GM18951 (cell line): ENCODE results near the gene AKTIP.
"Not testable (repeated sequence)": the region's sequence is repeated elsewhere in the genome, so short reads cannot be mapped to it uniquely, and the experiment has no call there.

Experiments
- POLR2A ChIP-seq: IDR thresholded peaks from 4 replicates; pipeline ENCODE4 v1.6.1; 2011; ENCODE audit warnings: mild to moderate bottlenecking; ENCODE audit not compliant: insufficient read length, insufficient read depth; ENCODE audit errors: extremely low read depth
- in situ Hi-C: fragments of 300-500 bp; cut with MboI; formaldehyde crosslinking; loops from one replicate; pipeline ENCODE4 v1.12.0; 2022; ENCODE audit warnings: low sequenced_read_pairs, mixed read lengths, inconsistent platforms; ENCODE audit not compliant: unreplicated experiment

Gene AKTIP

DNA sequence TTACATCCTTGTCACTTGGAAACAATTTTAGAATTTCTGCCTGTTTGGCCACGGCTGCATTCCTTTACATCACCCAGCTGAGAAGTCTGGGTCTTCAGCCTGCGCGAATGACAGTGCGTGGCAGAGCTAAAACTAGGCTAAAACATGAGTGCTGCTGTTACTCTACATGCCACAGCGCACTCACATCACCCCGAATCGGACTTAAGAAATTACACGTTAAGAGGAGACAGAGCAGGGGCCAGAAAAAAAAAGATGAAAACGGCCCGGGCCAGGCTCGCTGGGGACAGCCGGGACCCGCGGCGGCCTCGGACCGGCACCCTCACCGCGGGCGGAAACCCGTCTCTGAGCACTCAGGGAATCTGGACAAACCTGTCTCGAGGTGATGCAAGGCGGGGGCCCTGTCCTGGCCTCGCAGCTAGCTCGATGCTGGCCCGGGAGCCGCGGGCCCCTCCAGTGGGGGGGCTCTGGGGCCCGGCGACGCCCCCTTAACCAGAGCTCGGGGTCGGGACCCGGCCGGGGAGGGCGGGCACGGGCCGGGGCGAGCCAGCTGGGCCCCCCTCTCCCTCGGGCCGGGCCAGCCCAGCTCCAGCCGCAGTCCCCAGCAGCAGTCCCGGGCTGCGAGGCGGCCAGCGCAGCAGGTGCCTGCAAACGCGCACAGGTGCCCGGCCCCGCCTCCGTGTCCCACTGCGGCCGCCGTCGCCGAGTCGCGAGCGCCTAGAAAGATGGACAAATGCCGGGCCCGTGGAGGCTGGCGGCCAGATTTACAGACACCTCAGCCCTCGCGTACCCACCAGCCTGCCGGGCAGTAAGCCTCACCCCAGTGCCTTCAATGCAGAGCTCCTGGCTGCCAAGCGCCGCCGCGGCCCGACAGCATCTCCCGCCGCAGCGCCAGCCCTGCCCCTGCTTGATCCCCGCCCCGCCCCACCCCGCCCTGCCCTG lies at the start of gene AKTIP:
TSS of gene AKTIP (minus strand) at position 879 of the 939 bp plus-strand sequence. CDS start 2,950 bp downstream, outside the sequence.
- no peak for TF ChIP-seq POLR2A
- in situ Hi-C loops = no loop called here

DNA sequence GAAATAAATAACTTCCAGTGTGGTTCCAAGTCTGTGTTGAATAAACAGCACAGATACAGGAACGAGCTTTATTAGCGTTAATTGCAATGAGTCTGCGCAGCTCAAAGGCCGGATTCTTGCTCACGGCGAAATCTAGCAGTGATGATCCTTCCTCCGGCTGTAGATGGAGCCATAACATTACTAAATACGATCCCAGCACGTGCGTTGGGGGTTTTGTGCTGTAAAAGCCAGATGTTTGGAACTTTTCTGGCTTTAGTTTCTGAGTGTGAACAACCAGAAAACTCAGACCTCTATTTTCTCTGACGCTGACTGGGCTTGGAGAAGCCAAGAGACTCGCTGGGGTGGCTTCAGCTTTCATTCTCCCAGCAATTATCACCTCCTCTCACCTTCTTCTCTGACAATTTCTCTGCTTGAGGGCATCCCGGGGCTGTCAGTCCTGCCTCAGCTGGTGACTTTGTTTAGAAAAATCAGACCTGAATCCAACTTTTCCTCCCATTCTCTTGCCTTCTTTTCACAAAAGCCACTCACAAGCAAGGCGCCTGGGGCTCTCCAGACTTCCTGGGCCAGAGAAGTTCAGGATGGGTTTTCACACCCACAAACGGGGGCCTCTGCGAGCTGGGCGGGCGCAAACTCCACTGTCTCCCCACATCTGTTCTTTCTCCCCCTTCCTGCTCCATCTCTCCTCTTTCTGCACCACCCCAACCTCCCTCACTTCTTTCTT lies 47.1 kb upstream of the AKTIP start:
- in situ Hi-C loops = no loop called here
- TF ChIP-seq POLR2A = no peak

DNA sequence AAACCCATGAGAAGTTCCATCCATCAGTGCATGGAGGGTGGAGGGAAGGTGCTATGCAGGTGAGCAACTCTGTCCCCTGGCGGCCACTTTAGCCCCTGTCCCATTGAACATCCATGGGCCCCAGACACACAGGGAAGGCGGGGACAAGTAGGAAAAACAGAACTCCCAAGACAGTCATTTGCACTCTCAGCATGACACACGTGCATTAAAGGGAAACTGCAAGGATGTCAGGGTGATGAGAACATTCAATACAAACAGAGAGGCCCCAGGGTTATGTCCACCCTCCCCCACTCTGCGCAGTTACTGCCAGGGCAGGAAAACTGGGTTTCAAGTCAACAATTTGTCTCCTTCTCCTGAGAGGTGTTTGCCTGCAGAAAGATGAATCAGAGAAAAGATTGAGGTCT lies 44.0 kb upstream of the AKTIP start:
- in situ Hi-C loops = no loop called here

DNA sequence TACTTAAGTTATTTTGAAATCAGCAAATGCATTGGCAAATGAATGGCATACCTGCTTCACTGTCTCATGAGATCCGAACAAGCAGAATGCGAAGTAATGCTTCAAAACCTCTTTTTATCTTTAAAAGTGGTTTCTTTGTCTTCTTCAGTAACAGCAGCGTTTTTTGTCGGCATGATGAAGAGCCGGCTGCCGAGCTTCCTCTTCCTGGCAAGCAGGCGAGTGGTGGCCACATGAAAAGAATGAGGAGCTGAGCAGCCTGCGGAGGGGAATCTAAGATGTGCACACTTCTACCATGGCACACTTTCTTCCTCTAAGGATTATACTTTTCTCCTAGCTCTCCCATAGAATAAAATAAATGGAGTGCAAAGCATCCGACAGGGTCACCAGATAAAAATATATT lies 42.4 kb upstream of the AKTIP start:
- in situ Hi-C loops = no loop called here
- no peak for TF ChIP-seq POLR2A

More for the DNA sequence above, 44.0 kb upstream of the AKTIP start:
- TF ChIP-seq POLR2A = no peak

DNA sequence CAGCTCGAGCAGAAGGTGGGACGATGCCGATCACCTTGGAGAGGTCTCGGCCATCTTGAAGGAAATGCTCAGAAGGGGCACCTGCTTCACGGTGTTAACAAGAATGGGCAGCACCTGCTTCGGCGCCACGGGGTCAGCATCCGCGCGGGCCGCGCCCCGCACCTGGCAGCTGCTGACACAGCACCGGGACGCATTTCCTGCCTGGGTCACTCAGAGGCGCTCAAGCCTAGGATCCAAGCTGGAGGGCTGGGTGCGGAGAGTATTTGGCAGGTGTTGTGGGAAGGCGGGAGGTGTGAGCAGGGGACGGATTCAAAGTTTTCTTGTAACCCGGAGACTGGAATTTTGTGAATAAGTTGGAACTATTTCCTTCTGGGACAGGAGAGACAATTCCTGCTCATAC lies 39.3 kb upstream of the AKTIP start:
- no peak for TF ChIP-seq POLR2A
- in situ Hi-C loops = no loop called here

DNA sequence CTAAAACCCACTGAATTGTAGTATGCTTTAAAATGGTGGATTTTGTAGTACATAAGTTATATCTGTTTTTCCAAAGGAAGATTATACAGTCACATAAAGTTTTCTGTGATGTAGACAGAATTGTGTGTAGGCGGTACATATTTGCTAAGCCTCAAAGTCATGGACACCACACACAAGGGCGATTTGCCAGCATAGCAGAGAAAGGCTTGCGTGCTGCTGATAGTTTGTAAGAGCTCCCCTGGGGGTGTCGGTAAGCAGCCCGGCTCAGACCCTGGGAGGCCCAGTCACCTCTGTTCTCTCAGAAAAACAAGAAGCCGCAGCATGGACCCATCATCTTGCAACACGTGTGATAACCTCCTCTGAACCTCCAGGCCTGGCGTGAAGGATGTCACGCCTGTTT lies 38.3 kb upstream of the AKTIP start:
- TF ChIP-seq POLR2A = no peak
- in situ Hi-C loops = no loop called here

DNA sequence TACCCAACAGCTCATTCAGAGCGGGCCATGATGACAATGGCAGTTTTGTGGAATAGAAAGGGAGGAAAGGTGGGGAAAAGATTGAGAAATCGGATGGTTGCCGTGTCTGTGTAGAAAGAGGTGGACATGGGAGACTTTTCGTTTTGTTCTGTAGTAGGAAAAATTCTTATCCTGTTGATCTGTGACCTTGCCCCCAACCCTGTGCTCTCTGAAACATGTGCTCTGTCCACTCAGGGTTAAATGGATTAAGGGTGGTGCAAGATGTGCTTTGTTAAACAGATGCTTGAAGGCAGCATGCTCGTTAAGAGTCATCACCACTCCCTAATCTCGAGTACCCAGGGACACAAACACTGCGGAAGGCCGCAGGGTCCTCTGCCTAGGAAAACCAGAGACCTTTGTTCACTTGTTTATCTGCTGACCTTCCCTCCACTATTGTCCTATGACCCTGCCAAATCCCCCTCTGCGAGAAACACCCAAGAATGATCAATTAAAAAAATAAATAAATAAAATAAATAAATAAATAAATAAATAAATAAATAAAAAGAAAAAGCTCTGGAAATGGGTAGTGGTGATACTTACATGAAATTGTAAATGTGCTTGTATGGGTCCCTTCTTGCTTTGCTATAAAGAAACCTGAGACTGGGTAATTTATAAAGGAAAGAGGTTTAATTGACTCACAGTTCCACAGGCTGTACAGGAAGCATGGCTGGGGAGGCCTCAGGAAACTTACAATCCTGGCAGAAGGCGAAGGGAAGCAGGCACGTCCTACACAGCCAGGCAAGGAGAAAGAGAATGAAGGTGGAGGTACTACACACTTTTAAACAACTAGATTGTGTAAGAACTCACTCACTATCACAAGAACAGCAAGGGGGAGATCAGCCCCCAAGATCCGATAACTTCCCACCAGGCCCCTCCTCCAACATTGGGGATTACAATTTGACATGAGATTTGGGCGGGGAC lies 37.0 kb upstream of the AKTIP start:
- in situ Hi-C loops = not testable (repeated sequence)

DNA sequence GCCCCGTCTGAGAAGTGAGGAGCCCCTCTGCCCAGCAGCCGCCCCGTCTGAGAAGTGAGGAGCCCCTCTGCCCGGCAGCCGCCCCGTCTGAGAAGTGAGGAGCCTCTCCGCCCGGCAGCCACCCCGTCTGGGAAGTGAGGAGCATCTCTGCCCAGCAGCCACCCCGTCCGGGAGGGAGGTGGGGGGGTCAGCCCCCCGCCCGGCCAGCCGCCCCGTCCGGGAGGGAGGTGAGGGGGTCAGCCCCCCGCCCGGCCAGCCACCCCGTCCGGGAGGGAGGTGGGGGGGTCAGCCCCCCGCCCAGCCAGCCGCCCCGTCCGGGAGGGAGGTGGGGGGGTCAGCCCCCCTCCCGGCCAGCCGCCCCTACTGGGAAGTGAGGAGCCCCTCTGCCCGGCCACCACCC lies 36.3 kb upstream of the AKTIP start:
- in situ Hi-C loops = not testable (repeated sequence)

DNA sequence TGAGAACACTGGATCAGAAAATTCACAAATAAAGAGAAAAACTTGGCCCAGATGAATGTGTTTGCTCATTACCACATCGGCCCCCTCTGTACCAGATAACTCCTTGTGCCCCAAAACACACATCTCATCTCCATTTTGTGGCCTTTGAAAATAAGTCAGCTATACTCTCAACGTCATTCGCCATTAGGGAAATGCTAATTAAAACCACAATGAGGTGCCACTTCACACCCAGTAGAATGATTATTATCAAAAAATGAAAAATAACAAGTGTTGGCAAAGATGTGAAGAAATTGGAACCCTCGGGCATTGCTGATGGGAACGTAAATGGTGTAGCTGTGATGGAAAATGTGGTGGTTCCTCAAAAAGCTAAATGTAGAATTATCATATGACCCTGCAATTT lies 34.6 kb upstream of the AKTIP start:
- no peak for TF ChIP-seq POLR2A
- in situ Hi-C loops = no loop called here

DNA sequence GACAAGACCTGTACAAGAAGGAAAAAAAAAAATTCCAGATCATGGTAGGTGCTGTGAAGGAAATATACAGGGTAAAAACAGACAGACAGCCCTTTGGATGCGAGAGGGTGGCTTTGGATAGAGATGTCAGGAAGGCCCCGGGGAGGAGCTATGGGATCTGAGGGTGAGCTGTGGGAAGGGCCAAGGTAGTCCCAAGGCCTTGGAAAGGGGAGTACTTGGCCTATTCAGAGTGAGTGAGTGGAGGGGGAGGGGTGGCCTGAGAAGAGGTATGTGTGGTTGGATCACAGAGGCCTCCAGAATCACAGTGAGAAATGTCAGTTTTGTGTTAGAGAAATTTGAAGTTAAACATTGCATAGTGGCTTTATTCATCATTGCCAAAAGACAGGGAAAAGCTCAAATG lies 31.2 kb upstream of the AKTIP start:
- in situ Hi-C loops = no loop called here
- no peak for TF ChIP-seq POLR2A

DNA sequence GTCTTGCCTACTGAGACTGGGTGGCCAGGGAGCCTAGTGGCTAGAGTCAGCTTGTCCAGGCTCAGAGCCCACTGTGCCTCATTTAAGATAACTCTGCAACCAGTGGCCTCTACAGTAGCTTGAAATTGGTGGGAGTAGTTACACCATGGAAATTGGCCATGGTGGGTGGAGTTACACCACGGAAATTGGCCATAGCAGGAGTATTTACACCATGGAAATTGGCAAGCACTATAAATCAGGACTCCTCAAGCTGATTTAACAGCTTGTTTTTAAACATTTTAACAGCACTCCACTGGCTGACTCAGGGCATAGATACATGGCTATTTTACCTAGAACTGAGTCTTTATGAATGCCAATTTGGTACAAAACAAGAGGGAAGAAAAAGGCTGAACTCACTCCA lies 27.7 kb upstream of the AKTIP start:
- in situ Hi-C loops = no loop called here
- TF ChIP-seq POLR2A = no peak

DNA sequence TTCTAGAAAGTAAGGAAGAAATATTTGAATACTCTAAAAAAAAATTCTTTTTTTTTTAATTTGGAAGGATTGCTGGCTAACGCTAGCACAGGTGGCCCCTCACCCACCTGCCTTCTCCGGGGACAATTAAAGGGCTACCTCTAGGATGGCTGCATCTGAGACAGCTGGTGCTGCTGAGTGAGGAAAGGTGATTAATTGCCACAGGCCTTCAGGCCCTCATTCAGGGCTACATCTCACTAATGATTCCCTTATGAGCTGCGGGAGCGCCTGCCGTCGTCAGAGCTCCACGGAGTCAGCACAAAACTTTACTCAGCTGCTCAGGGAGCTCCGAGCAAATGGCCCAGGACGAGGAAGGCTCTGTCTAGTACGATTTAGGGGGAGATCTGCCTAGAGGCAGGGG lies 27.0 kb upstream of the AKTIP start:
- no peak for TF ChIP-seq POLR2A
- in situ Hi-C loops = no loop called here

DNA sequence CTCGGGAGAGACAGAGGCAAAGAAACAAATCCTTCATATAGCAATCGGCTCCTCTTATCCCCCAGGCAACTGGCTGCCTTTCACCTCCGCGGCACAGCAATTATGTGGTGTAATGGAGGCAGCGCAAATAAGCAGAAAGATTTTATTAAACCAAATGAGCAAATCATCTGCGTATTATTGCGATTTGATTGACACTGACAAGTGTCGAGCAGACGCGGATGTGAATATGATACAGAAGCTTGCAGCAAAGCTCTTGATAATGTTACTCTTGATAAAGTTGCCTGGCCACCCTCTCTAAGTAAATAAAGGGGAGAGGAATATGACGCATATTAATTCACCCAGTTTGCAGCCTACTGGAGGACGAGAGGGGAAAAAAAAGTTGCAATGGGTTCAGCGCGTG lies 26.5 kb upstream of the AKTIP start:
- no peak for TF ChIP-seq POLR2A

More for the DNA sequence above, 26.5 kb upstream of the AKTIP start:
- in situ Hi-C loops = no loop called here
